Erythroblast (primary cell): ENCODE results near the gene B3GNT5.

Experiments
- DNase-seq, 2 experiments: peaks; one replicate each; lab custom pipeline; 2025; lab: John Stamatoyannopoulos, UW
- GATA1 ChIP-seq: IDR thresholded peaks from 2 replicates; pipeline ENCODE4 v1.6.1; 2011; ENCODE audit warnings: low read depth, mild to moderate bottlenecking, control low read depth, low read length, moderate library complexity
- POLR2A ChIP-seq: IDR thresholded peaks from 2 replicates; pipeline ENCODE4 v1.6.1; 2011; ENCODE audit warnings: mild to moderate bottlenecking, low read length

B3GNT5 gene, protein sequence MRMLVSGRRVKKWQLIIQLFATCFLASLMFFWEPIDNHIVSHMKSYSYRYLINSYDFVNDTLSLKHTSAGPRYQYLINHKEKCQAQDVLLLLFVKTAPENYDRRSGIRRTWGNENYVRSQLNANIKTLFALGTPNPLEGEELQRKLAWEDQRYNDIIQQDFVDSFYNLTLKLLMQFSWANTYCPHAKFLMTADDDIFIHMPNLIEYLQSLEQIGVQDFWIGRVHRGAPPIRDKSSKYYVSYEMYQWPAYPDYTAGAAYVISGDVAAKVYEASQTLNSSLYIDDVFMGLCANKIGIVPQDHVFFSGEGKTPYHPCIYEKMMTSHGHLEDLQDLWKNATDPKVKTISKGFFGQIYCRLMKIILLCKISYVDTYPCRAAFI

GRCh38 chr3:183252973-183253527 is at the start of gene B3GNT5:
Gene B3GNT5, plus strand, starts transcription at chr3:183253253. Its CDS starts 16,546 bp downstream, at chr3:183269799.
- no peak for DNase-seq

DNA sequence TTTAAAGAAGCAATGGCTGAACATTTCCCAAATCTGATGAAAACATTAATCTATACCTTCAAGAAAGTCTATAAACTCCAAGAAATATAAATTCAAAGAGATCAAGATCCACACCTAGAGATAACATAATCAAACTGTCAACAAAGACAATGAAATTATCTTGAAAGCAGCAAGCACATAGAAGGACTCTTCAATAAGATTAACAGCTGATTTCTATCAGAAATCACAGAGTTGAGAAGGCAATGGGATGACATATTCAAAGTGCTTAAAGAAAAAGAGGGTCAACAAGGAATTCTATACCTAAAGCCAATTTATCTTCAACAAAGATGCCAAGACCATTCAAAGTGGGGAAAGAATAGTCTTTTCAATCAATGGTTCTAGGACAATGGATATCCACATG is 49.4 kb upstream of the B3GNT5 start:
- DNase-seq: no peak

More at GRCh38 chr3:183252973-183253527, at the start of gene B3GNT5:
- TF ChIP-seq GATA1 (no peak), POLR2A (no peak)

DNA sequence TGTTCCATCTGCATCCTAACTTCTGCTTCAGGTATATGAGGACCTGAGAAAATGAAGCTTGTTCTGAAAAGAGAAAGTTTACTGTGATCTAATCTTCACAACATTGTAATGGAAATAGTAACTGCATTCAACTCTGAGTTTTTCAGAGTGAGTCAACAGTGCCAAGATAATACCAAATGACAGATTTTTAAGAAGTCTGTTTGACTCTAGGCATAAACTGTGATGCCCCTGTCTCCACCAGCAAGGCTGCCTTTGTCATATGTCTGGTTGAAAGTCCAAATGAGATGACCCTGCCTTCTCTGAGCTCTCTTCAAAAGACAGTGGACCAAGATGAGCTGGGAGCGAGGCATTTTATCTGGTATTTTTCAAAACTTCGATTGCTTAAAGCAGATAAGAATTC is 44.8 kb upstream of the B3GNT5 start:
- TF ChIP-seq POLR2A (no peak), GATA1 (no peak)
- DNase-seq: no peak

More for the DNA sequence above, 49.4 kb upstream of the B3GNT5 start:
- TF ChIP-seq GATA1 (no peak), POLR2A (no peak)

GRCh38 chr3:183208800-183209199 is 44.3 kb upstream of the B3GNT5 start:
- no peak for DNase-seq
- TF ChIP-seq POLR2A (no peak), GATA1 (no peak)

DNA sequence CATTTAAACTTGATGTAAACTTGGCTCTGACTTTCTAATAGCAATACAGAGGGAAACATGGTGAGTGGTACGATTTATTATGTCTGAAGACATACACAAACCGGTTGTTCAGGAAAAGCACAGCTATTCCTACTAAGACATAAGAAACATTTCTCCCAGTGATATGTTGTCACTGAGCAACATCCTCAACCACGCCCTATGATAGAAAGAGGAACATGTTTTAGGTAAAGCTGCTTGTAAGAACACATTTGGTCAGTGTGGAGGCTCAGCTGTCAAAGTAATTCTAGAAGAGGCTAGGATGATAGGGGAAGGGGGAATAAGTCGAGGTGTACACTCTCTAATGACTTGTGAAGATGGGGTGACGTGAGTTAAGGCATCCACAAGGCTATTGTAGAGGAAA is 42.7 kb upstream of the B3GNT5 start:
- no peak for TF ChIP-seq POLR2A
- no peak for TF ChIP-seq GATA1
- no peak for DNase-seq

GRCh38 chr3:183210862-183211341 is 42.2 kb upstream of the B3GNT5 start:
- TF ChIP-seq POLR2A (no peak), GATA1 (no peak)
- DNase-seq: no peak

DNA sequence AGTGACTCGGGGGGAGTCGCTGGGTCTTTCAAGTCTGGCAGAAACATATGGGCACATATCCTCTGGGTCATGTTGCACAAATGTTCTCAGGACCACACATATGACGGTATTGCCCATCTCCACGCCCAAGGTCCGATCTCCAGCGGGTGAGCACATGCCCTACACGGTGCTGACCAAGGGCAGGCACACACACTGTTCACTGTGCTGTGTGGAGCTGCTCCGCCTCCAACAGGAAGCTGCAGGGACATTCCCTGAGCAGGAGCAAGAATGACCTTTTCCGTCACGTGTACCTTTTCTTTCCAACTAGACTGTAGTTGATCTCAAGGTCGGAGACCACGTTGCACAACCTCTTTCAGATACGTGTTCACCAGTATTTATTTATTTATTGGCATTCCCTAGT is 41.7 kb upstream of the B3GNT5 start:
- no peak for TF ChIP-seq POLR2A
- no peak for DNase-seq

DNA sequence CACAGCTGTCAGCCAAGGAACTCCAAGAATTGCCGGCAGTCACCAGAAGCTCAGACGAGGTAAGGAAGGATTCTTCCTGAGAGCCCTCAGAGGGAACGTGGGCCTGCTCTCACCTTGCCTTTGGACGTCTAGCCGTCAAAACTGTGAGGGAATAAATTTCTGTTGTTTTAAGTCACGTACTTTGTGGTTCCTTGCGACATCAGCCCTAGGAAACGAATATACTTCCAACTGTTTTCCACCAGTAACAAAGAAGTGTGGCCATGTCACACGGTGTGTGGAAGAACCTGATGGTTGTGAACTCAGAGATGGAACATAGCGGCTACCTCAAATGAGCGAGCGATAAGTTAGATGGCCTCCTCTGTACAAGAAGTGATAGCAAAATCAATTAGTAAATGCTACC is 41.0 kb upstream of the B3GNT5 start:
- DNase-seq: no peak
- no peak for TF ChIP-seq GATA1
- no peak for TF ChIP-seq POLR2A

DNA sequence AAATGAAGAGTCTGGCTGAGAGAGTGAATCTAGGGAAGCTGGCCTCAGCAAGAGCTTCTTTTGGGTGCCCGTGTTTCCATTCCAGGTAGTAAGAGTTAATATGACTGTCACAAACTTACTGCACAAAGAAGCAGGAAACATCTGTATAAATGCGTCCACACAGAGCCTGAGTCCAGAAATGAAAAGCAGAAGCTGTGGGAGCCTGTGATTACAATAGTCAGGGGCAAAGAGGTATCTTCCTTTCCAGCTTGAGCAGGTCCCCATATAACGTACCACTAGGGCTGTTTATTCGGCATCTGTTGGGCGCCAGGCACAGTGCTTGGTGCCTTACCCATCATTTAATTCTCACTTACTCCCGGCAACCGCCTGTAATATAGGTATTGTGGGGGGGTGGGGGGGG is 40.5 kb upstream of the B3GNT5 start:
- no peak for DNase-seq
- TF ChIP-seq POLR2A: no peak
- no peak for TF ChIP-seq GATA1

DNA sequence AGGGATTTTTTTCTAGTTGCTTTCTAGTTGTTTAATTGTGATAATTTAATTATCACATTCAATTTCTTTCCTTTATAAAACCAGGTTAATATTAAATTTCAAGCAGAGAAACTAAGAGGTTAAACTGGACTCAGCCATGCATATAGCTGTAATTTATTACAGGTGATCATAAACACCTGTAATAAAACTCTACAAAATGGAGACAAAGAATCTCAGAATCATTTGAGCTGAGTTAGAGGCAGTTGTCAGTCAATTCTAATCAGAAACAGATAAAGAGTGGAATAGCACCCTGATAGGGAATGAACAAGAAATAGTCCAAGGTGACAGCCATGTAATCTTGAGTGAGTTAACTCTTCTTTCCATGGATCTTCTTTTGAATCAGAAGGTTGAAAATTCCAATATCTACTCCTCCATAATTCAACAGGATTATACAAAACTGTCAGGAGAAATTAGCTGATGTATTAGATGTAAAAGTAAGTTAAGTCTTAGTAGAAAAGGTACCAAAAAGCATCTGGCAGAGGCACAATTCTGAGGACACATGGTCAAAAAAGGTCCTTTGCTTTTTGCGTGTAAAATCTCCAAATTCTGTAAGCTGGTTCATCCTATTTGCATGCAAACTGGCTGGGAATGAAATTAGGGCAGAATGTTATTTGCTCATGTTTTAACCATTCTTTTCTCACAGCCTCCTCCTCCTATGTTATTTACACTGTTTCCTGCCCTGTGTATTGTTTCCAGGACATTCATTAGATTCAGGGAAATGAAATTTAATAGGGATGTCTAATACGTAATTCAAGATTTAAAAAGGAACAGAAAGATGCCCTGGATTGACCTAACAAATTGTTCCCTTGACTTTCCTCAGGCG is 39.4 kb upstream of the B3GNT5 start:
- no peak for DNase-seq
- TF ChIP-seq POLR2A (no peak), GATA1 (no peak)

DNA sequence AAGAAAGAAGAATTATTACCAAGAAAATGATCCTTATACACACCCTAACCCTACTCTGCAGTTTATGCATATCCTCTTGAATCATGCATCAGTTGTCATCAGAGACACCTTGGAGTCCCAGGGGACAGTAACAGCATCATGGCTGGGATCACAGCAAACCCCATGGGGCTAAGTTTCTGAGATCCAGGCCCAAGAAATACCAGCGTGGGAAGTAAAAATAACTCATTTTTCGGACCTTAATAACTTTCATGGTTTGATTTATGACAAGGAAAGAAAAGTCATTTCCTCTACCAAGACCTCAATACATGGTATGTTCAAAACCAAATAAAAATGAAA is 38.8 kb upstream of the B3GNT5 start:
- TF ChIP-seq GATA1 (no peak), POLR2A (no peak)
- no peak for DNase-seq

GRCh38 chr3:183215591-183216202 is 37.4 kb upstream of the B3GNT5 start:
- no peak for DNase-seq
- TF ChIP-seq GATA1 (no peak), POLR2A (no peak)

GRCh38 chr3:183217548-183218332 is 35.3 kb upstream of the B3GNT5 start:
- no peak for DNase-seq
- TF ChIP-seq GATA1: no peak
